A673 (cell line): ENCODE measurements around the gene ASAP3. TPM values are rescaled to one million over a fixed set of nuclear protein-coding genes. Genes with fewer than 3 reads are reported as not detected.

Experiments
- BruUV-seq: library from RNA; stranded (reverse); fragments of 400-500 nt; replicated peaks from 2 replicates; lab custom pipeline; 2021; lab: Mats Ljungman, UMichigan
- CTCF ChIA-PET: fragments of 300-600 bp; sonication (Branson Sonifier 250); formaldehyde crosslinking; loops from one replicate; lab custom pipeline; 2022; ENCODE audit warnings: antibody characterized with exemption; lab: Charles Lee
- POLR2A ChIA-PET: fragments of 300-600 bp; sonication (Branson Sonifier 250); formaldehyde crosslinking; loops from one replicate; lab custom pipeline; 2022; ENCODE audit warnings: antibody characterized with exemption; ENCODE audit not compliant: low non-redundant PET; lab: Charles Lee
- DNase-seq: peaks from one replicate; pipeline ENCODE4 v3.0.0-alpha.2; 2015; ENCODE audit warnings: low spot score
- H3K27ac ChIP-seq: fragments of 200-600 bp; sonication (generic); 2 replicates; pipeline ENCODE4 v1.5.1; 2016; ENCODE audit warnings: mixed run types, low read depth, mild to moderate bottlenecking, mixed read lengths, antibody characterized with exemption, low read length; ENCODE audit not compliant: poor library complexity, severe bottlenecking
- H3K27me3 ChIP-seq: fragments of 200-600 bp; sonication (generic); replicated peaks from 2 replicates; pipeline ENCODE4 v1.6.1; 2017; ENCODE audit warnings: mixed run types, low read depth, mild to moderate bottlenecking, mixed read lengths, antibody characterized with exemption, low read length; ENCODE audit not compliant: insufficient read depth, poor library complexity
- H3K36me3 ChIP-seq: fragments of 200-600 bp; sonication (generic); 2 replicates; pipeline ENCODE4 v1.6.1; 2016; ENCODE audit warnings: mixed run types, mild to moderate bottlenecking, mixed read lengths, antibody characterized with exemption, low read length; ENCODE audit not compliant: insufficient read depth, poor library complexity, severe bottlenecking
- H3K4me1 ChIP-seq: fragments of 200-600 bp; sonication (generic); 2 replicates; pipeline ENCODE4 v1.6.1; 2017; ENCODE audit warnings: mixed run types, mild to moderate bottlenecking, mixed read lengths, antibody characterized with exemption, low read length; ENCODE audit not compliant: insufficient read depth, poor library complexity, severe bottlenecking
- H3K4me3 ChIP-seq: fragments of 200-600 bp; sonication (generic); 2 replicates; pipeline ENCODE4 v1.5.1; 2016; ENCODE audit warnings: low read depth, mixed run types, mild to moderate bottlenecking, mixed read lengths, low read length; ENCODE audit not compliant: poor library complexity, severe bottlenecking
- H3K9me3 ChIP-seq: fragments of 200-600 bp; sonication (generic); 2 replicates; pipeline ENCODE4 v1.6.1; 2016; ENCODE audit warnings: mixed run types, low read depth, mild to moderate bottlenecking, mixed read lengths, antibody characterized with exemption, low read length; ENCODE audit not compliant: poor library complexity, severe bottlenecking
- CTCF ChIP-seq: fragments of 300-800, 200-600 bp; sonication (generic); conservative IDR thresholded peaks from 2 replicates; pipeline ENCODE4 v1.5.1; 2017; ENCODE audit warnings: low read depth, mild to moderate bottlenecking, antibody characterized with exemption, low read length, moderate library complexity, mixed read lengths
- EZH2 ChIP-seq: fragments of 200-600 bp; sonication (generic); IDR thresholded peaks from 2 replicates; pipeline ENCODE4 v1.6.1; 2017; ENCODE audit warnings: borderline replicate concordance, low read depth, mild to moderate bottlenecking, mixed read lengths, antibody characterized with exemption, low read length; ENCODE audit not compliant: poor library complexity, severe bottlenecking
- intact Hi-C: fragments of 100-400 bp; cut with micrococcal nuclease; formaldehyde crosslinking; loops from one replicate; pipeline ENCODE4 v1.10.0; 2022; ENCODE audit not compliant: unreplicated experiment
- total RNA-seq: library from RNA; stranded (reverse); gene quantifications from 2 replicates; pipeline ENCODE4 v1.2.3, GENCODE V29; 2021

ASAP3 gene
- total RNA-seq, 1 experiment from 2014 or later = 7.8 TPM

- TF ChIP-seq CTCF (no peak), EZH2 (no peak)
- Histone ChIP-seq H3K4me1 (peaks cover 6% of the 10 kb centered on the region), H3K36me3 (no peaks in the 10 kb centered on the region), H3K27me3 (no peaks in the 10 kb centered on the region), H3K4me3 (no peak overlapping the region), H3K27ac (no peak overlapping the region), H3K9me3 (no peaks in the 10 kb centered on the region)
- ChIA-PET CTCF (no interaction called here), POLR2A (no interaction called here)
- no peak for DNase-seq
- BruUV-seq = no TSS peak
- intact Hi-C loops = no loop called here
Observed at GRCh38 chr1:23450894-23451293, 33.1 kb downstream of the ASAP3 start.

GRCh38 chr1:23449958-23450357 lies 34.0 kb downstream of the ASAP3 start:
- no TSS peak for BruUV-seq
- no peak for DNase-seq
- intact Hi-C loops = no loop called here
- Histone ChIP-seq H3K27ac (no peak overlapping the region), H3K36me3 (no peaks in the 10 kb centered on the region), H3K27me3 (no peaks in the 10 kb centered on the region), H3K4me1 (peaks cover 6% of the 10 kb centered on the region), H3K4me3 (no peak overlapping the region), H3K9me3 (no peaks in the 10 kb centered on the region)
- TF ChIP-seq CTCF = no peak
- TF ChIP-seq EZH2 = no peak
- ChIA-PET POLR2A (no interaction called here), CTCF (no interaction called here)

GRCh38 chr1:23449306-23449705 lies 34.7 kb downstream of the ASAP3 start:
- BruUV-seq = no TSS peak
- POLR2A ChIA-PET = no interaction called here

More at GRCh38 chr1:23449306-23449705, 34.7 kb downstream of the ASAP3 start:
- H3K27me3 ChIP-seq = no peaks in the 10 kb centered on the region
- TF ChIP-seq CTCF (no peak), EZH2 (no peak)
- intact Hi-C loops = no loop called here
- H3K36me3 ChIP-seq = no peaks in the 10 kb centered on the region
- no peaks in the 10 kb centered on the region for H3K9me3 ChIP-seq
- no peak overlapping the region for H3K4me3 ChIP-seq
- no peak for DNase-seq
- H3K27ac ChIP-seq = no peak overlapping the region
- peaks cover 6% of the 10 kb centered on the region for H3K4me1 ChIP-seq
- CTCF ChIA-PET = no interaction called here
